ENCODE measurements around the gene KIRREL1. TPM values are rescaled to one million over a fixed set of nuclear protein-coding genes. Genes with fewer than 3 reads are reported as not detected.
A peak's percentile ranks its signal among the peaks of the same experiment; 100 is the strongest.

KIRREL1 gene
- total RNA-seq, 6 experiments from 2014 or later = 99.5 to 121 (median 107) TPM

- TF ChIP-seq, protein P1, sequence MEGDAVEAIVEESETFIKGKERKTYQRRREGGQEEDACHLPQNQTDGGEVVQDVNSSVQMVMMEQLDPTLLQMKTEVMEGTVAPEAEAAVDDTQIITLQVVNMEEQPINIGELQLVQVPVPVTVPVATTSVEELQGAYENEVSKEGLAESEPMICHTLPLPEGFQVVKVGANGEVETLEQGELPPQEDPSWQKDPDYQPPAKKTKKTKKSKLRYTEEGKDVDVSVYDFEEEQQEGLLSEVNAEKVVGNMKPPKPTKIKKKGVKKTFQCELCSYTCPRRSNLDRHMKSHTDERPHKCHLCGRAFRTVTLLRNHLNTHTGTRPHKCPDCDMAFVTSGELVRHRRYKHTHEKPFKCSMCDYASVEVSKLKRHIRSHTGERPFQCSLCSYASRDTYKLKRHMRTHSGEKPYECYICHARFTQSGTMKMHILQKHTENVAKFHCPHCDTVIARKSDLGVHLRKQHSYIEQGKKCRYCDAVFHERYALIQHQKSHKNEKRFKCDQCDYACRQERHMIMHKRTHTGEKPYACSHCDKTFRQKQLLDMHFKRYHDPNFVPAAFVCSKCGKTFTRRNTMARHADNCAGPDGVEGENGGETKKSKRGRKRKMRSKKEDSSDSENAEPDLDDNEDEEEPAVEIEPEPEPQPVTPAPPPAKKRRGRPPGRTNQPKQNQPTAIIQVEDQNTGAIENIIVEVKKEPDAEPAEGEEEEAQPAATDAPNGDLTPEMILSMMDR (IDR thresholded peaks at IDR 0.05) = no peak
- H3K27ac Mint-ChIP-seq = no peak overlapping the region
- H3K36me3 Mint-ChIP-seq (ENCODE audit: low read depth) = no peaks in the 10 kb centered on the region
- no peaks in the 10 kb centered on the region for H3K9me3 Mint-ChIP-seq
- H3K4me3 Mint-ChIP-seq = no peak overlapping the region
- peaks cover 2% of the 10 kb centered on the region for H3K4me1 Mint-ChIP-seq (ENCODE audit: low read depth)
- H3K27me3 Mint-ChIP-seq (ENCODE audit: insufficient read depth) = peaks cover 17% of the 10 kb centered on the region
- DNase-seq = no peak
These were observed 9.0 kb upstream of the KIRREL1 start for GRCh38 chr1:157984469-157984868.

DNA sequence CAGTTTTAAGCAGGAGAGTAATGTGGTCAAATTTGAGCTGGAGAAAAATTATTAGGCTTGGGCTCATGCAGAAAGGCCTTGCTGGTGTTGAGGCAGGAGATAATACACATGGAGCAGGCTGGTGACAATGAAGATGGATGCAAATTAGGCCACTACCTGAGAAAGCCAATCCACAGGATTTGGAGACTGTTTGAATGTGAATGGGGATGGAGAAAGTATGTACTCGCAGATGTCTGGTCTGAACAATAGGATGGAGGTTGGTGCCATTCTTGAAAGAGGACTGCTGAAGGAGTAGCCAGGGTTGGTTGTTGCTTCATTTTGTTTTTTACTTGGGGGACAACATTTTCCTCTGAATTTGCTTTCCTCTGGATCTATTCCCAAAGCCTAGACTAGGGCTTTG is 8.0 kb upstream of the KIRREL1 start:
- peaks cover 10% of the 10 kb centered on the region for H3K4me1 Mint-ChIP-seq (ENCODE audit: low read depth)
- H3K27me3 Mint-ChIP-seq (ENCODE audit: insufficient read depth) = peaks cover 17% of the 10 kb centered on the region
- no peak overlapping the region for H3K27ac Mint-ChIP-seq
- DNase-seq = no peak
- no peak overlapping the region for H3K4me3 Mint-ChIP-seq
- H3K9me3 Mint-ChIP-seq = no peaks in the 10 kb centered on the region
- H3K36me3 Mint-ChIP-seq (ENCODE audit: low read depth) = no peaks in the 10 kb centered on the region
- TF ChIP-seq, protein P1 (IDR thresholded peaks at IDR 0.05) = no peak

- Mint-ChIP-seq H3K27me3 (ENCODE audit: insufficient read depth) (peaks cover 12% of the 10 kb centered on the region), H3K27ac (no peak overlapping the region)
These were observed 5.4 kb upstream of the KIRREL1 start for GRCh38 chr1:157988002-157988401.

DNA sequence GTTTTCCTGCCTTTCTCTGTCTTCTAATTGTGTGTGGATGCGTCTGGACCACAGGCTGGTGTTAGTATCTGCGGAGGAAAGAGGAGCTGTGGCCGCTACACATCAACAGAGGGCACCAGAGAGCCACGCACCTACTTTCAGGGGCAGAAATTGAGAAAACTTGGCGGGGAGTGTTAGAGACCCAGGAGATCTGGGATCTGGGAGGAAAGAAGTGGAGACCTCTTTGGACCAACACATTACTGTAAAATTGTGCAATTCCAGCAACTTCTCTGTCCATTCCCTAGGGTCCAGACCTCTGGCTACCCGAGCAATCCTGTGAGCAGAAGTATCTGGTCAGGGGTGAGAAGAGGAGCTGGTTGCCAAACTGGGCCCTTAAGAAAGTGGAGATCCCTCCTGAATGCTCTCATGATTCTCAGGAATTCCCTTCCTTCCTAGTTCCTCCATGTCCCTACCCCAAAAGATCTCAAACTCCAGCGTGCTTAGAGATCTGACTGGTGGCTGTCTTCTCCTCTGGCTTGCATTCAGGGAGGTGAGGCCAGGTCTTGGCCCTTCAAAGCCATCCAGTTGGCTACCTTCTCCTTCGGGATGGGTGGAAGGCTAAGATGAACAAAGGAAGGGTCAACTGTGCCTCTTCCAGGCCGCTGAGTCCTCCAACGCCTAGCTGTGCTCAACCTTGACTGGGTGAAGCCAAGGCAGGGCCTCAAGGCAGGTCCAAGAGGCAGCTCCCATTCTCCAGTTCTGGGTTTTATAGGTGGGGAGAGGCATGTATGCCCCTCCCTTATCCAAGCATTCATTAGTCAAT is 1.2 kb upstream of the KIRREL1 start:
- Mint-ChIP-seq H3K9me3 (no peaks in the 10 kb centered on the region), H3K4me3 (peak overlapping the region; percentile 92), H3K4me1 (ENCODE audit: low read depth) (peaks cover 65% of the 10 kb centered on the region), H3K36me3 (ENCODE audit: low read depth) (peaks cover 2% of the 10 kb centered on the region; the same call in 1 of the 2 replicates), H3K27me3 (ENCODE audit: insufficient read depth) (peaks cover 8% of the 10 kb centered on the region), H3K27ac (peak overlapping the region; percentile 81)
- DNase-seq = peak; percentile 62
- TF ChIP-seq, protein P1 (IDR thresholded peaks at IDR 0.05) = peak; percentile 93

More at GRCh38 chr1:157988002-157988401, 5.4 kb upstream of the KIRREL1 start:
- TF ChIP-seq, protein P1 (IDR thresholded peaks at IDR 0.05) = no peak
- Mint-ChIP-seq H3K36me3 (ENCODE audit: low read depth) (no peaks in the 10 kb centered on the region), H3K9me3 (no peaks in the 10 kb centered on the region), H3K4me1 (ENCODE audit: low read depth) (peaks cover 34% of the 10 kb centered on the region), H3K4me3 (no peak overlapping the region)
- no peak for DNase-seq

- no peaks in the 10 kb centered on the region for H3K9me3 Mint-ChIP-seq
- H3K27me3 Mint-ChIP-seq (ENCODE audit: insufficient read depth) = peaks cover 8% of the 10 kb centered on the region
- TF ChIP-seq, protein P1 (IDR thresholded peaks at IDR 0.05) = no peak
- peak overlapping the region; percentile 92 for H3K4me3 Mint-ChIP-seq
- H3K27ac Mint-ChIP-seq = peak overlapping the region; percentile 81
- peaks cover 69% of the 10 kb centered on the region for H3K4me1 Mint-ChIP-seq (ENCODE audit: low read depth)
- H3K36me3 Mint-ChIP-seq (ENCODE audit: low read depth) = peaks cover 6% of the 10 kb centered on the region; the same call in 1 of the 2 replicates
- no peak for DNase-seq
These were observed 655 bp upstream of the KIRREL1 start for GRCh38 chr1:157992833-157993146.

Data from HFFc6 (cell line).